ENCODE measurements around the gene SRXN1.

SRXN1 gene

DNA sequence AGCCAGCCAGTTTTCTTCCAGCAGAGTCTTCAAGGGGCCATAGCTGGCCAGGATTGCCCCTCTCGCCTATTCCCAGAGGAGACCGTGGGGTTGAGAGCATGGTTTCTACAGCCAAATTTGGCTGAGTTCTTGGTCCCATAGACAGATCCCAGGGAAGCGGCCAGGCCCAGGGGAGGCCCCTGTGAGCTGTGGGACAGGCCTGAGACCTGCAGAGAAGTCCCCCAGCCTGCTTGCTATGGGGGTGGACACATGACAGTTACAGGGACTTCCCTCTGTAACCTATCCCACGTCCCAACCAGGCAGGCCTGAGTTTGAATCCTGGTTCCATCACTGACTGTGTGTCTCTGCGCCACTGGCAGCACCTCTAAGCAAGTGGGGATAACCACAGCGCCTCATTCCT is 45.5 kb downstream of the SRXN1 start:
- DNase-seq (ENCODE audit: low read depth), result no peak
- TF ChIP-seq, protein P1, sequence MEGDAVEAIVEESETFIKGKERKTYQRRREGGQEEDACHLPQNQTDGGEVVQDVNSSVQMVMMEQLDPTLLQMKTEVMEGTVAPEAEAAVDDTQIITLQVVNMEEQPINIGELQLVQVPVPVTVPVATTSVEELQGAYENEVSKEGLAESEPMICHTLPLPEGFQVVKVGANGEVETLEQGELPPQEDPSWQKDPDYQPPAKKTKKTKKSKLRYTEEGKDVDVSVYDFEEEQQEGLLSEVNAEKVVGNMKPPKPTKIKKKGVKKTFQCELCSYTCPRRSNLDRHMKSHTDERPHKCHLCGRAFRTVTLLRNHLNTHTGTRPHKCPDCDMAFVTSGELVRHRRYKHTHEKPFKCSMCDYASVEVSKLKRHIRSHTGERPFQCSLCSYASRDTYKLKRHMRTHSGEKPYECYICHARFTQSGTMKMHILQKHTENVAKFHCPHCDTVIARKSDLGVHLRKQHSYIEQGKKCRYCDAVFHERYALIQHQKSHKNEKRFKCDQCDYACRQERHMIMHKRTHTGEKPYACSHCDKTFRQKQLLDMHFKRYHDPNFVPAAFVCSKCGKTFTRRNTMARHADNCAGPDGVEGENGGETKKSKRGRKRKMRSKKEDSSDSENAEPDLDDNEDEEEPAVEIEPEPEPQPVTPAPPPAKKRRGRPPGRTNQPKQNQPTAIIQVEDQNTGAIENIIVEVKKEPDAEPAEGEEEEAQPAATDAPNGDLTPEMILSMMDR (IDR thresholded peaks at IDR 0.05; ENCODE audit: insufficient read depth, low read depth, low read length, missing control alignments), result no peak
- H3K4me3 ChIP-seq (ENCODE audit: low read depth, low read length), result no peak overlapping the region

DNA sequence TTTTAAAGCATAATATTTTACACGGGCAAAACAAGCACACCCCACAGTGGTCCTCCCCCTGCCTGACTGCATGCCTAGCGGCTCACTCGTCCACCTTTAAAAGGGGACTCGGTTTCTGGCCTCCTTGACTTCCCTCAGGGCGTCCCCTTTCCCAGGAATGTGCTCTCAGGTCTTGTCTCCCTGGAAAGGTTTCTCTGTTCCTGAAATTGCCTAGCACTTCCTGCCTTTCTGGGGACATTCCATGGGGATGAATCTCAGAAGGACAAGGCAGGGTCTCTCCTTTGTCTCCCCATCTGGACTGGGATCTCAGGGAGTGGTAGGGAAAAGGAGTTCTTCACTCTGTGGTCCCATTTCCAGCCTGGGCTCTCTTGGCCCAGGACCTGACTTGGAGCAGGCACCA is 47.8 kb downstream of the SRXN1 start:
- TF ChIP-seq, protein P1 (IDR thresholded peaks at IDR 0.05; ENCODE audit: insufficient read depth, low read depth, low read length, missing control alignments), result no peak
- H3K4me3 ChIP-seq (ENCODE audit: low read depth, low read length), result no peak overlapping the region
- DNase-seq (ENCODE audit: low read depth), result no peak

DNA sequence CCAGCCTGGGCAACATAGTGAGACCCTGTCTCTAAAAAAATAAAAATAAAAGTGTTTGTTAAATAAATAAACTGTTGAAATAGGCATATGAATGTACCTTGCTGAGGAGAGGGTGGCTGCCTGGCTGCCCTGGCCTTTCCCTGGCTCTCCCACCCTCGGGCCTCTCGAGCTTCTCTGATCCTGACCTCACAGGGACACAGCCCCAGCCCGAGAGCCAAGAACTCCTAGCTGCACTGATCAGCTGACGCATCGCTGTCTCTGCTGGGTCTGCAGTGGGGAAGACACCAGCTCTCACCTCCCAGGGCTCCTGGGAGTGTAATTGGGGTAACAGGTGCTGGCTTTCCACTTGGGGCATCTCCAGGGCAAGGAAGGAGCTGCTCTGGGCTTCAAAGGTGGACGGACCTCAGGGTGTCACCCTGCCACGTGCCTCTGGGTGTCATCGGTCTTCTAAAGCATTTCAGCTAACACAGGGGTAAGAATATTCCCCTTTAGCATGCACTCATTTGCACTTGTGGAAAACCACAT is 49.8 kb downstream of the SRXN1 start:
- TF ChIP-seq, protein P1 (IDR thresholded peaks at IDR 0.05; ENCODE audit: insufficient read depth, low read depth, low read length, missing control alignments), result no peak
- no peak overlapping the region for H3K4me3 ChIP-seq (ENCODE audit: low read depth, low read length)
- DNase-seq (ENCODE audit: low read depth), result no peak

DNA sequence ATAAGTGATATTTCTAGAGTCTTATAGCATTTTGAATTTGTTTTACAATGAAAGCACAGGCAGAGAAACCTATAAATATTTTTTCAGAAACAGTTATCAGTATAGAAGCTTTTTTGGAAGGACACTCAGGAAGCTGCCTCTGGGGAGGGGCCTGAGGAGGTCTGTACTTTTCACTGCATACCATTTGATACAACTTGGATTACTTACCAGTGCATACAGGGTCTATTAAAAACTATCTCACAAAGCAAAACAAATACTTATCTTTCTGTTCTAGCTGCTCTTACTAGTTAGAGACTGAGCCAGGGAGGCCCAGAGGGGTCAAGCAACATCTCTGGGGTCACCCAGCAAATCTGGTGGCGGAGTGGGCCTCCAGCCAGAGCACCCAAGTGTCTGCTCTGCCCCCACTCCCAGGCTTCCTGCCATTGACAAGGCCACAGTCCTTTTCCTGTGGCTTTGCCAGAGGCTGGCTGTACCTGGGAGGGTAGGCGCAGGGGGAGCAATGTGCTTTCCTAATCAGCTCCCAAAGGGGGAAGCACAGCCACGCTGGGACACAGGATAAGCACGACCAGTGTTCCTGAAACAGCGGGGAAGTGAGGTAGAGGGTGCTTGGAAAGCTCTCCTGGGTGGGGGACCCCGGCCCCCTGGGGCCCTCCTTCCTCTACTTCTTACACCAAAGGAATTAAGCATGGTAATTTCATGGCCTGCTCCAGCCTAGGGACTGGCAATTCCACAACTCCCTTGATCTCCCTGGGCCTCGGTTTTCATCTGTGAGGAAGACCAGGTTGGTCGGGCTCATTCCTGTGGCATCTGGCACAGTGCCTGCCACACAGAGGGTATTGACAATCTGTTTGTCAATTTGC is 50.7 kb downstream of the SRXN1 start:
- no peak for DNase-seq (ENCODE audit: low read depth)
- TF ChIP-seq, protein P1 (IDR thresholded peaks at IDR 0.05; ENCODE audit: insufficient read depth, low read depth, low read length, missing control alignments), result no peak
- no peak overlapping the region for H3K4me3 ChIP-seq (ENCODE audit: low read depth, low read length)

DNA sequence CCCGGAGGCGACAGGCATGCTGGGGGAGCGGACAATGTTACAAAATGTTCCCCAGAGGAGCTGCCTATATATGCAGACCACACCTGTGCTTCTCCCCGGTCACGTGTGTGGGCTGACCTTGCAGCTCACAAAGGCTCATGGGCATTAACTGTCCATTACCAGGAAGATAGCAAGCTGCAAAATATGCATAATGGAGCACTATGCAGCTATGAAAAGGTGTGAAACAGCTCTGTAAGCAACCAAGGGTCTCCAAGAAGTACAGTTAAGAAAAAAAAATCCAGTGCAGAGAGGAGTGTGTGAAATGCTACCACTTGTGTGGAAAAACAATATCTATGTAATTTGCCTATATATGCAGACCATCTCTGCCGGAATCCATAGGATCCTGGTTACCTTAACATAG is 52.3 kb downstream of the SRXN1 start:
- DNase-seq (ENCODE audit: low read depth), result no peak
- TF ChIP-seq, protein P1 (IDR thresholded peaks at IDR 0.05; ENCODE audit: insufficient read depth, low read depth, low read length, missing control alignments), result no peak
- H3K4me3 ChIP-seq (ENCODE audit: low read depth, low read length), result no peak overlapping the region

DNA sequence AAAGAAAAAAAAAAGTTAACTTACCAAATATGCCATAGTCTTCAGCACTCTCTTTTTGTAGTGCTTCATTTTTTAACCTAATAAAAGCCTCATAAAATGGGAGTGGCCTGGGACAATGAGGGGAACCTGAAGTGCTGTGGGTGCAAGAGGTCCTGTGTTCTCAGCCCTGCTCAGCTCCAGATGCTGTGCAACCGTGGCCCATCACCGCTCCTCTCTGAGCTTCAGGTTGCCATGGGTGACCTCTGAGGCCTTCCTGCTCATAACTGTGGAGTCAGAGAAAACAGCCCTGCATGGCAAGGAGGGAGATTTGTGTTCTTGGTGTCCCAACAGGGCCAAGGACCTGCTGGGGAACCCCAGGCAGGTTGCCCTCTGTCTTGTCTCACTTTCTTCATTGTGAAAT is 52.9 kb downstream of the SRXN1 start:
- TF ChIP-seq, protein P1 (IDR thresholded peaks at IDR 0.05; ENCODE audit: insufficient read depth, low read depth, low read length, missing control alignments), result no peak
- H3K4me3 ChIP-seq (ENCODE audit: low read depth, low read length), result no peak overlapping the region
- no peak for DNase-seq (ENCODE audit: low read depth)

All from GM12865 (cell line).